Ishikawa (cell line): Measurements from ENCODE around the gene POMGNT1.

ENCODE experiments used
- CEBPB ChIP-seq: IDR thresholded peaks from 2 replicates; pipeline ENCODE4 v1.6.1; 2012
- CREB1 ChIP-seq: IDR thresholded peaks from 2 replicates; pipeline ENCODE4 v1.6.1; 2012; ENCODE audit warnings: low read depth
- EGR1 ChIP-seq: IDR thresholded peaks from 2 replicates; pipeline ENCODE4 v1.6.1; 2012
- EP300 ChIP-seq: IDR thresholded peaks from 2 replicates; pipeline ENCODE4 v1.6.1; 2012; ENCODE audit warnings: borderline replicate concordance
- FOXM1 ChIP-seq: IDR thresholded peaks from 2 replicates; pipeline ENCODE4 v1.6.1; 2012; ENCODE audit warnings: low read depth, borderline replicate concordance
- NFIC ChIP-seq: IDR thresholded peaks from 2 replicates; pipeline ENCODE4 v1.6.1; 2012
- RAD21 ChIP-seq: IDR thresholded peaks from 2 replicates; pipeline ENCODE4 v1.6.1; 2012; ENCODE audit warnings: low read depth
- TAF1 ChIP-seq: IDR thresholded peaks from 2 replicates; pipeline ENCODE4 v1.6.1; 2012; ENCODE audit warnings: low read depth, mild to moderate bottlenecking
- TCF12 ChIP-seq: IDR thresholded peaks from 2 replicates; pipeline ENCODE4 v1.6.1; 2012; ENCODE audit warnings: low read depth
- TEAD4 ChIP-seq: IDR thresholded peaks from 2 replicates; pipeline ENCODE4 v1.6.1; 2012
- YY1 ChIP-seq: IDR thresholded peaks from 2 replicates; pipeline ENCODE4 v1.6.1; 2012; ENCODE audit warnings: low read depth
- ZBTB7A ChIP-seq: IDR thresholded peaks from 2 replicates; pipeline ENCODE4 v1.6.1; 2012; ENCODE audit warnings: low read depth
- TF ChIP-seq, protein P1 (sequence below): IDR thresholded peaks from 2 replicates; pipeline ENCODE4 v1.6.1; 2012; ENCODE audit warnings: low read depth, mild to moderate bottlenecking
- TF ChIP-seq, protein P2 (sequence below): IDR thresholded peaks from 2 replicates; pipeline ENCODE4 v1.6.1; 2012
- TF ChIP-seq, protein P3 (sequence below): IDR thresholded peaks from 2 replicates; pipeline ENCODE4 v1.6.1; 2012

Gene POMGNT1

DNA sequence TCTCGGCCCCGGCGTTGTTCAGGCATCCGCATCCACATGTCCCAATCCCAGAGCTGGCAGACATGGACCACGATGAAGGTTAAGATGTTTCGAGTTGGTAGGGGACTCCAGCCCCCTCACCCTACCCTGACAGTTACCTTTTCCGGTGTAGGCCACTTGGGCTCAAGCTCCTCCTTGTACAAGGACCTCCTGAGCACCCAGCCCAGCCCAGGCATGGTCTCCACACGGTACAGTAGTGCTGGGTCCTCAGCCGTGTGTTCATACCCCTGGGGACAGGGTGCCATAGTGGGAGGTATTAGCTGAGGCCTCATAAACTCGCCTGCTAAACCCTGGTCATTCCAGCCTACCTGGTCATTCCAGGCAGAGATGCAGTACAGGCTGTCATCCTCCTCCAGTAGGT, 6.1 kb downstream of the POMGNT1 start:
- TF ChIP-seq CEBPB = no peak
- TF ChIP-seq TAF1 = no peak
- no peak for TF ChIP-seq TCF12
- no peak for TF ChIP-seq CREB1
- TF ChIP-seq, protein P1, sequence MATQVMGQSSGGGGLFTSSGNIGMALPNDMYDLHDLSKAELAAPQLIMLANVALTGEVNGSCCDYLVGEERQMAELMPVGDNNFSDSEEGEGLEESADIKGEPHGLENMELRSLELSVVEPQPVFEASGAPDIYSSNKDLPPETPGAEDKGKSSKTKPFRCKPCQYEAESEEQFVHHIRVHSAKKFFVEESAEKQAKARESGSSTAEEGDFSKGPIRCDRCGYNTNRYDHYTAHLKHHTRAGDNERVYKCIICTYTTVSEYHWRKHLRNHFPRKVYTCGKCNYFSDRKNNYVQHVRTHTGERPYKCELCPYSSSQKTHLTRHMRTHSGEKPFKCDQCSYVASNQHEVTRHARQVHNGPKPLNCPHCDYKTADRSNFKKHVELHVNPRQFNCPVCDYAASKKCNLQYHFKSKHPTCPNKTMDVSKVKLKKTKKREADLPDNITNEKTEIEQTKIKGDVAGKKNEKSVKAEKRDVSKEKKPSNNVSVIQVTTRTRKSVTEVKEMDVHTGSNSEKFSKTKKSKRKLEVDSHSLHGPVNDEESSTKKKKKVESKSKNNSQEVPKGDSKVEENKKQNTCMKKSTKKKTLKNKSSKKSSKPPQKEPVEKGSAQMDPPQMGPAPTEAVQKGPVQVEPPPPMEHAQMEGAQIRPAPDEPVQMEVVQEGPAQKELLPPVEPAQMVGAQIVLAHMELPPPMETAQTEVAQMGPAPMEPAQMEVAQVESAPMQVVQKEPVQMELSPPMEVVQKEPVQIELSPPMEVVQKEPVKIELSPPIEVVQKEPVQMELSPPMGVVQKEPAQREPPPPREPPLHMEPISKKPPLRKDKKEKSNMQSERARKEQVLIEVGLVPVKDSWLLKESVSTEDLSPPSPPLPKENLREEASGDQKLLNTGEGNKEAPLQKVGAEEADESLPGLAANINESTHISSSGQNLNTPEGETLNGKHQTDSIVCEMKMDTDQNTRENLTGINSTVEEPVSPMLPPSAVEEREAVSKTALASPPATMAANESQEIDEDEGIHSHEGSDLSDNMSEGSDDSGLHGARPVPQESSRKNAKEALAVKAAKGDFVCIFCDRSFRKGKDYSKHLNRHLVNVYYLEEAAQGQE = no peak
- TF ChIP-seq TEAD4 = no peak
- TF ChIP-seq, protein P2, sequence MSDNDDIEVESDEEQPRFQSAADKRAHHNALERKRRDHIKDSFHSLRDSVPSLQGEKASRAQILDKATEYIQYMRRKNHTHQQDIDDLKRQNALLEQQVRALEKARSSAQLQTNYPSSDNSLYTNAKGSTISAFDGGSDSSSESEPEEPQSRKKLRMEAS = no peak
- no peak for TF ChIP-seq ZBTB7A
- TF ChIP-seq NFIC = no peak
- TF ChIP-seq RAD21 = no peak
- TF ChIP-seq EGR1 = no peak
- no peak for TF ChIP-seq YY1
- no peak for TF ChIP-seq FOXM1

DNA sequence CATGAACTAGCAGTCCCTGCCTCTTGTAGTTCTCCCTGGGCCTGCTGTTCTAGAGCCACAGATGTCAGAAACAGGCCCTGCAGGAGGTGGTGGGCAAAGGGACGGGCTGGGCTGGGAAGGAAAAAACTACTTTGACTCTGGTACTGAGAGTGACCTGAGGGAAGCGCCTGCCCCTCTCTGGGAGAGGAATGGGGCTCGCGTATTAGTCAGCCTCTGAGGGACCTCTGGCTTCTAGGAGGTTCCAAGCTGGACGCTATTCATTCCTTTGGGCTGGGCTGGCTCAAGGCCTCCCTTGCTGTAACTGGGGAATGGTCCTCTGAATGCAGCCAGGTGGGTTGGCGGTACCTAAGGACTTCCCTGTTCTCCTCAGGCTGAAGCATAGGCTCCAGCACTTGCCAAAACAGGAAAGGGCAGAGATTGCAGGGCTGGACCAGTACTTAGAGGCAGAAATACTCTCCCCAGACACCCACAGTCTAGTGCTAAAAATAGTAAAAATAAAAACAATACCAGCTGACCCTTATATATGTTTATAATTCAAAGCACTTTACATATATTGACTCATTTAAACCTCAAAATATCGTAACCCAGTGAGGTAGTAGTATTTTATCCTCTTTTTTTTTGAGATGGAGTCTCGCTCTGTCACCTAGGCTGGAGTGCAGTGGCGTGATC, 7.1 kb downstream of the POMGNT1 start:
- TF ChIP-seq TAF1 (no peak), CEBPB (no peak), CREB1 (no peak), TCF12 (no peak), TEAD4 (no peak), NFIC (no peak), YY1 (no peak), EGR1 (no peak), ZBTB7A (no peak), FOXM1 (no peak), RAD21 (no peak), EP300 (no peak)
- TF ChIP-seq, protein P1 = no peak
- TF ChIP-seq, protein P2 = no peak
- TF ChIP-seq, protein P3, sequence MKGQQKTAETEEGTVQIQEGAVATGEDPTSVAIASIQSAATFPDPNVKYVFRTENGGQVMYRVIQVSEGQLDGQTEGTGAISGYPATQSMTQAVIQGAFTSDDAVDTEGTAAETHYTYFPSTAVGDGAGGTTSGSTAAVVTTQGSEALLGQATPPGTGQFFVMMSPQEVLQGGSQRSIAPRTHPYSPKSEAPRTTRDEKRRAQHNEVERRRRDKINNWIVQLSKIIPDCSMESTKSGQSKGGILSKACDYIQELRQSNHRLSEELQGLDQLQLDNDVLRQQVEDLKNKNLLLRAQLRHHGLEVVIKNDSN = no peak

DNA sequence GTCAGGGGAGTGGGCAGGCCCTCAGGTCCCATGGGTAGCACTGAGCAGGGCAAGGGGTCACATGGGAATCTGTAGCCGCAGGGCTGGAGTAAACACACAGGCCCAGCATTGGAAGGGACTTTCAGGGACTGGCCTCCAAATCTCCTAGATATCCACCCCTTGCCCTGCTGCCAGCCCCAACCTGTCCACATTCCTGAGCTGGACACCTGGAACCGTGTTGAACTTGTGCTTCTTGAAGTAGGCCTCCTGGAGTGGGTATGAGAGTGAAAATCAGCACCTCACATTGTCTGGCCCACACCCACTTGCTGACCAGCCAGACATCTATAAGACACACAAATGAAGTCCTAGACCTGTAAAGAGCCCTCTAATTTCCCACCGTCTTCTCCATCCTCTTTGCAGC, 7.7 kb downstream of the POMGNT1 start:
- 0 out of 2 replicates have a peak, but pooled peaks have one; percentile 28 for TF ChIP-seq NFIC
- TF ChIP-seq, protein P2 = peak; percentile 66
- no peak for TF ChIP-seq TAF1
- TF ChIP-seq TEAD4 = peak; percentile 85
- TF ChIP-seq, protein P3 = 0 out of 2 replicates have a peak, but pooled peaks have one; percentile 28
- TF ChIP-seq TCF12 = peak; percentile 70
- TF ChIP-seq FOXM1 = no peak
- TF ChIP-seq RAD21 = peak; percentile 8; the same call in 1 of the 2 replicates
- peak; percentile 71; the same call in 1 of the 2 replicates for TF ChIP-seq EP300
- TF ChIP-seq EGR1 = no peak
- TF ChIP-seq CREB1 = no peak
- no peak for TF ChIP-seq ZBTB7A

DNA sequence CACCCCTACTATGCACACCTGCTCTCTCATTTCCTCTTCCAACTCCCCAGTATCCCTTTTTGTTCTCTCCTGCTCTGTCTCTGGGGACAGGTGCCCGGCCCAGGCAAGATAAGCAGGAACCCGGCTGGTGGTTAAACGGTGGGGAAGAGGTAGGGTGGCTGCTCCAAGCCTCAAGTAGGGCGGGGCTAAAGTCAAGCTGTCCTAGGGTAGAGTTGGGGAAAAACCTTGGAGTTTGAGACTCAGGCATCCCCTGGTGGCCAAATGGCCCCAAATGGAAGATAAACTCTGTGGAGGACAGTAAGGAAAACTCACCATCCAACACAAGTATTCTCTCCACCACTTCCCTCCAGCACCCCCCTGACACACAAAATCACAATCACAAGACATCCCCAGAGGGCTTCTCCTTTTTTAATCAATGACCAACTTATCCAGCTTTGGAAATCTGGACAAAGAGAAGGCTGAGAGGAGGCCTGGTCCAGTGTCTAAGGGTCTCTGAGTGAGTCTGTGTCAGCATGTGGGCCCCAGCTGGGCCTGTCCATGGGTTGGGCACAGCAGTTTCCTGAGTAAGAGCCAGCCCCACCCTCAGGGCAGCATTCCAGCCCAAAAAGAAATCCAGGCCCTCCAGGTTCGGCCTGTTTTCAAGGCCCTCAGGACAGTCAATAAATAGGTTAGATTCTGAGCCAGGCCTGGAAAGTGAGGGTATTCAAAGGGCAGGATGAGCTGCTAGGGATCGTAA, 9.8 kb downstream of the POMGNT1 start:
- no peak for TF ChIP-seq EGR1
- peak; percentile 20; the same call in 1 of the 2 replicates for TF ChIP-seq RAD21
- no peak for TF ChIP-seq ZBTB7A
- TF ChIP-seq YY1 = no peak
- TF ChIP-seq CEBPB = no peak
- no peak for TF ChIP-seq CREB1
- TF ChIP-seq TAF1 = no peak
- TF ChIP-seq TCF12 = peak; percentile 81
- peak; percentile 78 for TF ChIP-seq TEAD4
- no peak for TF ChIP-seq FOXM1
- TF ChIP-seq, protein P3 = no peak
- TF ChIP-seq, protein P1 = no peak
- peak; percentile 56; the same call in 1 of the 2 replicates for TF ChIP-seq NFIC
- TF ChIP-seq, protein P2 = 0 out of 2 replicates have a peak, but pooled peaks have one; percentile 30
- peak; percentile 61; the same call in 1 of the 2 replicates for TF ChIP-seq EP300
